DND-41 (cell line): Measurements from ENCODE around the gene PEDS1.

ENCODE experiments used
- EZH2 ChIP-seq: IDR thresholded peaks from 3 replicates; pipeline ENCODE4 v1.6.1; 2012; ENCODE audit warnings: borderline replicate concordance, low read depth, mild to moderate bottlenecking, moderate library complexity, low read length, inconsistent platforms; ENCODE audit not compliant: severe bottlenecking
- TF ChIP-seq, protein P1 (sequence below): IDR thresholded peaks from 2 replicates; pipeline ENCODE4 v1.5.1; 2012; ENCODE audit warnings: borderline replicate concordance, low read length, moderate library complexity, mild to moderate bottlenecking; ENCODE audit not compliant: poor library complexity, severe bottlenecking; ENCODE audit errors: extremely low read depth

DNA sequence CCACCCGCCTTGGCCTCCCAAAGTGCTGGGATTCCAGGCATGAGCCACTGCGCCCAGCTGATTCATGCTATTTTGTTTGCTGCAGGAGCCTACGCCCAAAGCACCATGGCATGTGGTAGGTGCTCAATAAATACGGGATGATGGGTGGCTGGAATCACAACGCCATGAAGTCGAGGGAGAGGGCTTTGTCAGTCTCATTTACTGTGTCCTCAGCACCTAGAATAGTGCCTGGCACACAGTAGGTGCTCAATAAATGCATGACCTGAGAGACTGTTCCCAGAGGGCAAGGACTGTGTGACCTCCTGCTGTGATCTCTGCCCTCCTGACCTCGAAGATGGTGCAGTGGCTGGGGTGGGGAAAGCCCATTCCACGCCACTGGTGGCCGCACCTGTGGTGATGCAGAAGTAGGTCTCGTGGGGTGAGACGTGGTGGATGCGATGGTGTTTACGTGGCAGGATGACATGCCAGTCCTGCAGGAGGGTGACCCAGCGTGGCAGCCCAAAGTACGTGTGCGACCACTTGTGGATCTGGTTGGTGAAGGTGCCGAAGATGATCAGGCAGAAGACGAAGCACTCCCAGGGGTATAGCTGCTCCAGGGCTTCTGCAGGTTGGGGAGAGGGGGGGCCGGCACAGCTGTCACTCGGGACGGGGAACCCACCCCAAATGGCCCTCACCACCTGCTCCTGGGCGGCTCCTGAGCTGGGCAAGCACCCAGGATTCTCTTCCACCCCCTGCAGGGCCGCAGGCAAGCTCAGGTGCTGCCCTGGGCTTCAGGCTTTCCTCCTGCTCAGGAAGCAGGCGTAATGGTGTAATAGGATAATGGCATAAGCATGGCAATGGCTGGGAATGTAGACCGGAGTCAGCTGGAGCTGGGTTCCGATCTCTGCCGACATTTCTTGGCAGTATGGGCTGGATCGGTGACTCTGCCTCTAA, 25.7 kb downstream of the PEDS1 start:
- TF ChIP-seq EZH2, result no peak
- TF ChIP-seq, protein P1, sequence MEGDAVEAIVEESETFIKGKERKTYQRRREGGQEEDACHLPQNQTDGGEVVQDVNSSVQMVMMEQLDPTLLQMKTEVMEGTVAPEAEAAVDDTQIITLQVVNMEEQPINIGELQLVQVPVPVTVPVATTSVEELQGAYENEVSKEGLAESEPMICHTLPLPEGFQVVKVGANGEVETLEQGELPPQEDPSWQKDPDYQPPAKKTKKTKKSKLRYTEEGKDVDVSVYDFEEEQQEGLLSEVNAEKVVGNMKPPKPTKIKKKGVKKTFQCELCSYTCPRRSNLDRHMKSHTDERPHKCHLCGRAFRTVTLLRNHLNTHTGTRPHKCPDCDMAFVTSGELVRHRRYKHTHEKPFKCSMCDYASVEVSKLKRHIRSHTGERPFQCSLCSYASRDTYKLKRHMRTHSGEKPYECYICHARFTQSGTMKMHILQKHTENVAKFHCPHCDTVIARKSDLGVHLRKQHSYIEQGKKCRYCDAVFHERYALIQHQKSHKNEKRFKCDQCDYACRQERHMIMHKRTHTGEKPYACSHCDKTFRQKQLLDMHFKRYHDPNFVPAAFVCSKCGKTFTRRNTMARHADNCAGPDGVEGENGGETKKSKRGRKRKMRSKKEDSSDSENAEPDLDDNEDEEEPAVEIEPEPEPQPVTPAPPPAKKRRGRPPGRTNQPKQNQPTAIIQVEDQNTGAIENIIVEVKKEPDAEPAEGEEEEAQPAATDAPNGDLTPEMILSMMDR, result no peak
